ENCODE measurements around the gene ANKRD53.

The ANKRD53 gene

GRCh38 chr2:70957798-70958197 lies 20.6 kb upstream of the ANKRD53 start:
- TF ChIP-seq TAF1 (IDR thresholded peaks at IDR 0.05; ENCODE audit: borderline replicate concordance, insufficient read depth, low read length) (no peak), REST (IDR thresholded peaks at IDR 0.05; ENCODE audit: insufficient read depth in 1 of 2, low read depth in 2 of 2, low read length in 2 of 2) (no peak), POLR2AphosphoS5 (IDR thresholded peaks at IDR 0.05; ENCODE audit: low read depth, low read length) (no peak), SIN3A (IDR thresholded peaks at IDR 0.05; ENCODE audit: borderline replicate concordance, insufficient read depth, low read length) (no peak)

- TF ChIP-seq POLR2AphosphoS5 (IDR thresholded peaks at IDR 0.05; ENCODE audit: low read depth, low read length) = no peak
- TF ChIP-seq SIN3A (IDR thresholded peaks at IDR 0.05; ENCODE audit: borderline replicate concordance, insufficient read depth, low read length) = no peak
- no peak for TF ChIP-seq FOXP2 (optimal IDR thresholded peaks at IDR 0.05; ENCODE audit: borderline replicate concordance, extremely low read depth, extremely low read length, insufficient read depth)
- no peak for TF ChIP-seq TAF1 (IDR thresholded peaks at IDR 0.05; ENCODE audit: borderline replicate concordance, insufficient read depth, low read length)
- TF ChIP-seq REST (IDR thresholded peaks at IDR 0.05; ENCODE audit: insufficient read depth in 1 of 2, low read depth in 2 of 2, low read length in 2 of 2) = no peak
These were observed 19.7 kb upstream of the ANKRD53 start for GRCh38 chr2:70958759-70959158.

DNA sequence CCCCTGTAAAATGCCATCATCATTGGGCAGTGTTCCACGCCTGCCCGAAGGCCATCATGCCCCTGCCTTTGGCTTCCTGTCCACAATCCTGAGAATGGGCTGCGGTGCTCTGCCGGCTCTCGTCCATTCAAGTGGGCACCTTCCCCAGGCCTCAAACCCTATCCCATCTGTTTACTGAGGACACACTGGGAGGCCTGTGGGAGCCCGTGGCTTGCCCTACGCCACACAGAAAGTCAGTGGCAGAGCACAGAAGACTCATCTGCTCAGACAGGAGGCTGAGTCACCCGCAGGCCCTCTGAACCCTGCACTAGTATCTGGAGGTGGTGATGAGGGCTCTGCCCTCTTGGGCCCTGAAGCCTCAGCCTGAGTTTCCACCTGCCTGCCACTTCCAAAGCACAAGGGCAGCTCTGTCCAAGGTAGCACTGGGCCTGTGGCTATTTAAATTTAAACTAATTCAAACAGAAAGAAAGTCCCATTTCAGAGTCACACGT lies 19.1 kb upstream of the ANKRD53 start:
- TF ChIP-seq POLR2AphosphoS5 (IDR thresholded peaks at IDR 0.05; ENCODE audit: low read depth, low read length) (no peak), REST (IDR thresholded peaks at IDR 0.05; ENCODE audit: insufficient read depth in 1 of 2, low read depth in 2 of 2, low read length in 2 of 2) (peak in 1 of 2 experiments; percentile 67; a peak in 1 of 4 replicates)

- TF ChIP-seq REST (IDR thresholded peaks at IDR 0.05; ENCODE audit: insufficient read depth in 1 of 2, low read depth in 2 of 2, low read length in 2 of 2) = no peak
- TF ChIP-seq FOXP2 (optimal IDR thresholded peaks at IDR 0.05; ENCODE audit: borderline replicate concordance, extremely low read depth, extremely low read length, insufficient read depth) = no peak
- no peak for TF ChIP-seq TAF1 (IDR thresholded peaks at IDR 0.05; ENCODE audit: borderline replicate concordance, insufficient read depth, low read length)
- no peak for TF ChIP-seq POLR2AphosphoS5 (IDR thresholded peaks at IDR 0.05; ENCODE audit: low read depth, low read length)
- TF ChIP-seq SIN3A (IDR thresholded peaks at IDR 0.05; ENCODE audit: borderline replicate concordance, insufficient read depth, low read length) = no peak
These were observed 18.3 kb upstream of the ANKRD53 start for GRCh38 chr2:70959851-70960832.

All from PFSK-1 (cell line).